HCEC 1CT (cell line): ENCODE results near the gene CBLC.

Experiments used
- DNase-seq: peaks from one replicate; pipeline ENCODE4 v3.0.0-alpha.2; 2017

The CBLC gene

DNA sequence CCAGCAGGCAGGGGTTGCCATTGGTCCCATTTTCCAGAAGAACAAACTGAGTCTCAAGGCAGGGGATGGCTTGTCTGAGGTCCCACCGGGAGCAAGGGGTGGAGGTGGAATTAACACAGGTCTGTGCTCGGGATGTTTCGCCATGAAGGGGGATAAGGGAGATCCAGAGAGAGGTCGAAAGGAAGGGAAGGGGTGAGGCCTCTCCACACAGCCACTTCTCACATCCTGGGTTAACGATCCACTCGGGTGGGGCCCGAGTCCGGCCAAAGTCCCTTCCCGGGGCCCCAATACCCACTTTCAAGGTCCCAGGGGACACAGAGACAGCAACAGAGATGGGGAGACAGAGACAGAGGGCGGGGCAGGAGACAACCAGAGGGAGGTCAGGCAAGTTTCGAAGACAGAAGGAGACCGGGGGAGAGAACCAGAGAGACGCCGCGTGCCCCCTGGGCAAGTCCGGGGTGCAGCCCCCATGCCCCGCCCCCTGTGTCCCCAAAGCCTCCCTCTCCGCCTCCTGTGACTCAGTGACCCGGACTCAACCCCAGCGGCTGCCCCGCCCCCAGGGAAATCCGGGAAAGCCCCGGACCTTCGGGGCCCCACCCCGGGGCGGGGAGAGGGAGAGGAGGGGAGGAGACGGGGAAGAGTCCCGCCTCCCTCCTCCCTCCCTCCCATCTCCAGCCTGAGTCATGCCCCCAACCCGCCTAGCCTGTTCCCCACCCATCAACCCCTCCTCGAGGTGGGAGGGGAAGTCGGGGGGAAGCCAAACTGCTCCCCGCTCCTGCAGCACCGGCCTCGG is 30.5 kb upstream of the CBLC start:
- peak; percentile 97 for DNase-seq

DNA sequence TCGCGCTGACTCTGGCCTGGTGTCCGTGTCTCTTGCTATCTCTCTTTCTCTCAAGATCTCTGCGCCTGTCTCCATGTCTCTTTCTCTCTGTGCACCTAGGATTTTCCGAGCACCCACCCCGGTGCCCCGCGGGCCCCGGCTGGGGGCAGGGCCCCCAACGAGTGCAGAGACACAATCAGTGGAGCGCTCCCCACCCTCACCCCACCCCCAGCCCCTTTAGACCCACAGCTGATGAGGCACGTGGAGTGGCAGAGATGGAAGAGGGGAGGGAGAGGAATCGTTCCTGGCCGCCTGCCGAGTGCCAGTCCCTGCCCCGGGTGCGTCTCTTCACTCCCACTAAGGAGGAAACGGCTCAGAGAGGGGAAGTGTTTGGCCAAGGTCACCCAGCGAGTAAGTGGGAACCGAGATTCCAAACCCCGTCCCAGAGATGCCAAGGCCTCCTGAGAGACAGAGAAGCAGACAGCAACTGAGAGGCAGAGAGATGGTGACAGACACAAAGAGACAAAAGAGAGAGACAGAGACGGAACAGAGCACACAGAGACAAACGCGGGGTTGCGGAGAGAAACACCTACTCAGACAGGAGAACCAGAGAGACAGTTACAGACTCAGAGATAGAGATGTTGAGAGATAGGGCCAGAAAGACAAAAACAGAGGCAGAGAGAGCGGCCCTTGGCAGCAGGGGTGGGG is 29.8 kb upstream of the CBLC start:
- peak; percentile 67 for DNase-seq

DNA sequence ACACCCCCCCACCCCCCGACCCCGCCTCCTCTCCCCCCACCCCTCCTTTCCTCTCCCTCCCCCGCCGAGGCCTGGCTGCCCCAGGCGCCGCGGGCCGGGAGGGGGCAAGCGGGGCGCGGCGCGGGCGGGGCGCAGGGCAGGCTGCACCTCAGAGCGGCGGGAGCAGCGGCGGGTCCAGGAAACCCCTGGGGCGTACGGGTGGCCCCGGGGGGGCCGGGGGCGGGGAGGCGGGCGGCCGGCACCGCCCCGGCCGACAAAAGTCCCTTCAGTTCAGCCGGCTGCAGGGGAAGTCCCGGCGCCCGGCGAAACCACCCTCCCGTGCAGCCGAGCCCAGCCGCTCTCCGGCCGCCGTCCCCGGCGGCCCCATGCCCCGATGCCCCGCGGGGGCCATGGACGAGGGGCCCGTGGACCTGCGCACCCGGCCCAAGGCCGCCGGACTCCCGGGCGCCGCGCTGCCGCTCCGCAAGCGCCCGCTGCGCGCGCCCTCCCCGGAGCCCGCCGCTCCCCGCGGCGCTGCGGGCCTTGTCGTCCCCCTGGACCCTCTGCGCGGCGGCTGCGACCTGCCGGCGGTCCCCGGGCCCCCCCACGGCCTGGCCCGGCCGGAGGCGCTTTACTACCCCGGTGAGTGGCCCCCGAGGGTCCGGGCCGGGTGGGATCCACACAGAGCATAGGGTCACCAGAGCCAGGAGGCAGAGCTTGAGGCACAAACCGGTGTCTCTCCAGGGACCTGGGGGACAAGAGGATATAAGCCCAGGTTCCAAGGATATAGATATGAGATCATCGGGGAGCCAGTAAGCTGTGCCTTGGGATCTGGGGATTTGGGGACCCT is 29.1 kb upstream of the CBLC start, which contains the start of gene BCL3:
Gene BCL3 (plus strand): TSS at position 283 of the 829 bp plus-strand sequence. CDS start 83 bp downstream, at position 366.
- no peak for DNase-seq

DNA sequence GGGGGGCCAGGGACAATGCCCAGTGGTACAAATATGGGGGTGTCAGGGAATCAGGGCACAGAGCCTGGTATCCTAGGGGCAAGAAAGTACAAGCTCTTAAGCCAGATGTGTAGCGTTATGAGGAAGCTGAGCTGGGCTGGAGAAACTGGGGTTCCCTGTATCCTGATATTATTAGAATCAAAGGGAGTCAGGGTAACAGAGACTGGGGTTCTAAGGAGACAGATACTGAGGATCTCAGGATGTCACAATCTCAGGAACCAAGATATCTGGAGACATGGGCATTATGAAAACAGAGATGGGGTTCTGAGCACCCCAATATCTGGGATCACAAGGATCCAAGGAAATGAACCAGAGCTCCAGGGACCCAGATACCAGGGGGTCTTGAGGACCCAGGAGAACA is 28.4 kb upstream of the CBLC start:
- DNase-seq = peak; percentile 41

GRCh38 chr19:44749994-44750393 is 27.7 kb upstream of the CBLC start:
- no peak for DNase-seq

GRCh38 chr19:44752123-44752815 is 25.4 kb upstream of the CBLC start:
- DNase-seq = no peak

GRCh38 chr19:44752816-44753625 is 24.7 kb upstream of the CBLC start:
- peak; percentile 95 for DNase-seq

GRCh38 chr19:44753626-44753931 is 24.1 kb upstream of the CBLC start:
- DNase-seq = no peak

- DNase-seq = peak; percentile 88
Observed at GRCh38 chr19:44753932-44754749, 23.5 kb upstream of the CBLC start.

DNA sequence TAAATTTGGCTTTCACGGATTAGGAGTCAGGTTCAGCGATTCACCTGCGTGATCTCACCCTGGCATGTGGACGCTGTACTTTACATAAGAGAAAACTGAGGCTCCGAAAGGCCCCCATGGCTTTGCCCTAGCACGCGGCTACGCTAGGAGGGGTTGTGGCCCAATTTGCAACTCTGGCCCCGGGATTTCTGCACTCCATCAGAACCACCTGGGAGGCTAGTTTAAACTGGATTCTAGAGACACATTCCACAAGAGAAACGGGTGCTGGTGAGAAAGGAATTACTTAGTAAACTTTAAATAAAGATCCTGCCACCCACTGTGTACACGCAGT is 23.0 kb upstream of the CBLC start:
- DNase-seq = no peak

- no peak for DNase-seq
Observed at GRCh38 chr19:44755219-44755618, 22.5 kb upstream of the CBLC start.

DNA sequence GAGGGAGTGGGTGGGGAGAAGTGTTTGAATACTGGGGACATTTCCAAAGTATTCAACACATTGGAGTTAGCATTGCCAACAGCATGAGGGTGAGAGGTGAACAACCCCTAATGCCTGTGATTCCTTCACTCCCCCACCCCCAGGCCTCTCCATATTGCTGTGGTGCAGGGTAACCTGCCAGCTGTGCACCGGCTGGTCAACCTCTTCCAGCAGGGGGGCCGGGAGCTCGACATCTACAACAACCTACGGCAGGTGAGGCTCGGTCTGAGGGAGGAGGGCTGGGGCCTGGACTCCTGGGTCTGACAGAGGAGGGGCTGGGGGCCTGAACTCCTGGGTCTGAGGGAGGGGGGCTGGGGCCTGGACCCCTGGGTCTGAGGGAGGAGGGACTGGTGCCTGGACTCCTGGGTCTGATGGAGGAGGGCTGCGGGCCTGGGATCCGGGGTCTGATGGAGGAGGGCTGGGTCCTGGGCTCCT is 21.6 kb upstream of the CBLC start:
- no peak for DNase-seq

DNA sequence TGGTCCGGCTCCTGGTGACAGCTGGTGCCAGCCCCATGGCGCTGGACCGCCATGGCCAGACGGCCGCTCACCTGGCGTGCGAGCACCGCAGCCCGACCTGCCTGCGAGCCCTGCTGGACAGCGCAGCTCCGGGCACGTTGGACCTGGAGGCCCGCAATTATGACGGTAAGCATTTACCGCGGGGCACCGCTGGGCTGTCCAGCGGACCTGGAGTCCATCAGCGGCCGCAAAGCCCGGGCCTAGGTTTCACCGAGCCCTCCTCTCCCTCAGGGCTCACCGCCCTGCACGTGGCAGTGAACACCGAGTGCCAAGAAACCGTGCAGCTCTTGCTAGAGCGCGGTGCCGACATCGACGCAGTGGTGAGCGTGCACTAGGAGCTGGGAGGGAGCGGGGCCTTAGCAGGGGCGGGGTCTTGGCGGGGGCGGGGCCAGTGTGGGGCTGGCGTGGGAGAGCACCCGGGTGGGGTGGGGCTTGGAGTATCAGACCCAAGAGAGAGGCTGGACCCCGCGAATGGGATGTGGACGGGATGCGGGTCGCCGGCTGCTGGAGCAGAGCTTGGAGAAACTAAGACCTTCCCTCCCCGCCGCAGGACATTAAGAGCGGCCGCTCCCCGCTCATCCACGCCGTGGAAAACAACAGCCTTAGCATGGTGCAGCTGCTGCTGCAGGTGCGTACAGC is 20.5 kb upstream of the CBLC start:
- peak; percentile 71 for DNase-seq

DNA sequence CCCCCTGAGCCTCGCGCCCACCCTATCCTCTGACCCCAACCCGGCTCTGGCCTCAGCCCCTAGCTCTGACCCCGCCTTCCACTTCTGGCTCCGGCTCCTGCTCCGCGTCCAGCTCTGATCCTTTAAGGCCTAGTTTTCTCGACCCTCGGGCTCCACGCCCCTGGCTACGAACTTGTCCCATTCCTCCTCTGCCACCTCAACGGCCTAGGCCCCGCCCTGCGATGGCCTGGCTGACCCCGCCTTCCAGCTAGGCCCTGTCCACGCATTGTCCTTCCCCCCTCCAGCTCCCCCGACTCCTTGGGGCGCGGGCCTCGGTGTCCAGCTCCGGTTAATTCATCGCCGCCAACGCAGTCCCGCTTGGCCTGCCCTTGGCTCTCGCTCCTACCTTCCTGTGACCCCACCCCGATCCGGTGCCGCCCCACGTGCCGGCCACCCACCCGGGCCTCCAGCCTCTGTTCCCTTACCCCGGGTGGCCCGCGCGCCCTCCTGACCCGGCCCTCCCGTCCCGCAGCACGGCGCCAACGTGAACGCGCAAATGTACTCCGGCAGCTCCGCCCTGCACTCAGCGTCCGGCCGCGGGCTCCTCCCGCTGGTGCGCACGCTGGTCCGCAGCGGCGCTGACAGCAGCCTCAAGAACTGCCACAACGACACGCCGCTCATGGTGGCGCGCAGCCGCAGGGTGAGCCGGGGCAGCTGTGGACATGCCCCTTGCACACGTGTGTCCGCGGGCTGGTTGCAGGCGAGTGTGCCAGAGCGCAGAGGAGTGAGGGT is 19.8 kb upstream of the CBLC start:
- peak; percentile 81 for DNase-seq

- no peak for DNase-seq
Observed at GRCh38 chr19:44758596-44758995, 19.1 kb upstream of the CBLC start.

- DNase-seq = no peak
Observed at GRCh38 chr19:44759083-44759804, 18.4 kb upstream of the CBLC start.

DNA sequence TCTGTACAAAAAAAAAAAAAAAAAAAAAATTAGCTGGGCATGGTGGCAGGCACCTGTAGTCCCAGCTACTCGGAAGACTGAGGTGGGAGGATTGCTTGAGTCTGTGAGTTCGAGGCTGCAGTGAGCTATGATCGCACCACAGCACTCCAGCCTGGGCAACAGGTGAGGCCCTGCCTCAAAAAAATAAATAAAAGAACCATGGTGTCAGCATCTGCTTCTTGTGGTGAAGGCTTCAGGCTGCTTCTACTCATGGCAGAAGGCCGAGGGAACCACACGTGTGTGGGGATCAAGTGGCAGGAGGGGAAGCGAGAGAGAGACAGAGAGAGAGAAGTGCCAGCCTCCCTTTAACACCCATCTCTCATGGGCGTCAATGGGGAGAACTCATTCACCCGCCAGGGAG is 15.7 kb upstream of the CBLC start:
- DNase-seq = no peak

GRCh38 chr19:44765033-44765948 is 12.4 kb upstream of the CBLC start:
- peak; percentile 36 for DNase-seq
